ENCODE measurements around the gene CFAP73.

DNA sequence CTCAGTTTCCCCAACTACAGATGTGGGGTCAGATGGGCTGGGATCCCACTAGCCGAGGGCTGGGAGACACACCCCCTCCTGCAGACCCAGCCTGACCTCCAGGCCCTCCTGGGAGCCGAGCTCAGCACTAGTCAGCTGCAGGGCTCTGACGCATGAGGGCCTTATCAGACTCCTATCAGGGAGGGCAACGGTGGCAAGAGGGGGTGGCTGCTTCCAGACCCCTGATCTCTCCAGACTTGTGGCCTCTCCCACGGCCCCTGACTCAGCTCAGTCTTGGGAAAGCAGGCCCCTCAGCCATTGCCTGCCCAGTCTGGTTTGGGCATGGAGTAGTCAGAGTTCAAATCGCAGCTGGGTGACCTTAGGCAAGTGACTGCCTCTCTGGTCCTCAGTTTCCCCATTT lies 16.5 kb upstream of the CFAP73 start:
- TF ChIP-seq CTCF (IDR thresholded peaks at IDR 0.05 in 8 of 11, conservative IDR thresholded peaks at IDR 0.05 in 3 of 11) (no peak), POLR2A (IDR thresholded peaks at IDR 0.05) (no peak), POLR2AphosphoS5 (IDR thresholded peaks at IDR 0.05) (no peak)
